ENCODE measurements around the gene TMEM39A.
A peak's percentile ranks its signal among the peaks of the same experiment; 100 is the strongest.

The TMEM39A gene, protein sequence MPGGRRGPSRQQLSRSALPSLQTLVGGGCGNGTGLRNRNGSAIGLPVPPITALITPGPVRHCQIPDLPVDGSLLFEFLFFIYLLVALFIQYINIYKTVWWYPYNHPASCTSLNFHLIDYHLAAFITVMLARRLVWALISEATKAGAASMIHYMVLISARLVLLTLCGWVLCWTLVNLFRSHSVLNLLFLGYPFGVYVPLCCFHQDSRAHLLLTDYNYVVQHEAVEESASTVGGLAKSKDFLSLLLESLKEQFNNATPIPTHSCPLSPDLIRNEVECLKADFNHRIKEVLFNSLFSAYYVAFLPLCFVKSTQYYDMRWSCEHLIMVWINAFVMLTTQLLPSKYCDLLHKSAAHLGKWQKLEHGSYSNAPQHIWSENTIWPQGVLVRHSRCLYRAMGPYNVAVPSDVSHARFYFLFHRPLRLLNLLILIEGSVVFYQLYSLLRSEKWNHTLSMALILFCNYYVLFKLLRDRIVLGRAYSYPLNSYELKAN

DNA sequence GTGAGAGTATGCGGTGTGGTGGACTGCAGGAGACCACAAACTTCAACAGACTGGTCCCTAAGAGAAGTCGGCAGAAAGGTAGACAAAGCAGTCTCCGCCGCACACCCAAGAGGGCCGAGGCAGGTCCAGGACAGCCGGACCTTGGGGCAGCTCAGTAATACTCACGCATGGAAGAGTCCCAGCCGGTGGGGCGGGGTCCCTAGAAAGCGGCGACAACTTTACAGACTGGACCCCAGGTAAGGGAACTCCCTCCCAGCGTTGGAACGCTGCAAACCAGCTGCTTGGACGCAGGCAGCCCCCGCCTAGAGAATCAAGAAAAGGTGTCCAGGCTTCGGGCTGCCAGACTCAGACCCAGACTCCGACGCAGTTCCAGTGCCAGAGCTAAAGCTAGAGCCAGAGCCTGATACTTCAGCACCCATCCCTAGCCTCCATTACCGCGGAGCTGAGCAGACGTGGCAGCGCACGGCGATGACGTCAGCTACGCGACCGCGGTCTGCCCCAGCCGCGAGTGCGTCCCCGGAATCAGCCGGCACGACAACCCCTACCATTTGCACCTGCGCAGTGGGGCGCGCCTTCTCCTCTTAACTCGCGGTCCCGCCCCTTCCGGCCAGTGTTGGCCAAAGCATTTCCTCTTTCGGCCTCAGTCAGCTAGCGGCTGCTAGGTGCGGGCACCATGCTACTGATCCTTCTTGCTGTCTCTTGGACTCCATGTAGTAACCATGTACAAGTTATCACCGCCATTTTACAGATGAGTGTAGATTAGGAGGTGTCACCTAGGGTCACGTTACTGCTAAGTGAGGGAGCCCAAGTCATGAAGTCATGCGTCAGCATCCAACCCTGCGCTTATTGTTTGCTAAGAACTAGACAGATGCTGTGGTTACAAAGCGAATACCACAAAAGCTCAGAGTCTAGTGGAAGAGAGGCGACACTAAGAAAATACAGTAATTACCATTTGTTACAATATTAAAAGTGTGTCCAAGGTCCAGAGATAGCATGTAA lies at the start of gene TMEM39A:
TSS of gene TMEM39A (minus strand) at position 445 of the 999 bp plus-strand sequence. CDS start 1,541 bp downstream, outside the sequence.
- peak; percentile 97 to 99 for DNase-seq (ENCODE audit: low read depth in 2 of 2)

DNA sequence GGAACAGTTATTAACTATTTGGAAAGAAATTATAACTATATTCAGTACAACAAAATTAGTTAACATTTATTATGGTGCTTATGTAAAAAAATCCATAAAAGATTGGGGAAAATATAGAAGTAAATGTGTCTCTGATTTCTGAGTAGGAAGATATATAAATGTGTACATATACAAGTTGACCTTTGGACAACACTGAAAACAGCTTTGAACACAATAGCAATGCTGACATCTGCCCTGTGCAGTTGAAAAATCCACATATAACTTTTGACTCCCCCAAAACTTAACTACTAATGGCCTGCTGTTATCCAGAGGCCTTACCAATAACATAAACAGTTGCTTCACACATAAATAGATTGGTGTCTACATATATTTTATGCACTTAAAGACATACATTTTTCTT lies 47.3 kb upstream of the TMEM39A start:
- DNase-seq (ENCODE audit: low read depth in 2 of 2) = no peak

DNA sequence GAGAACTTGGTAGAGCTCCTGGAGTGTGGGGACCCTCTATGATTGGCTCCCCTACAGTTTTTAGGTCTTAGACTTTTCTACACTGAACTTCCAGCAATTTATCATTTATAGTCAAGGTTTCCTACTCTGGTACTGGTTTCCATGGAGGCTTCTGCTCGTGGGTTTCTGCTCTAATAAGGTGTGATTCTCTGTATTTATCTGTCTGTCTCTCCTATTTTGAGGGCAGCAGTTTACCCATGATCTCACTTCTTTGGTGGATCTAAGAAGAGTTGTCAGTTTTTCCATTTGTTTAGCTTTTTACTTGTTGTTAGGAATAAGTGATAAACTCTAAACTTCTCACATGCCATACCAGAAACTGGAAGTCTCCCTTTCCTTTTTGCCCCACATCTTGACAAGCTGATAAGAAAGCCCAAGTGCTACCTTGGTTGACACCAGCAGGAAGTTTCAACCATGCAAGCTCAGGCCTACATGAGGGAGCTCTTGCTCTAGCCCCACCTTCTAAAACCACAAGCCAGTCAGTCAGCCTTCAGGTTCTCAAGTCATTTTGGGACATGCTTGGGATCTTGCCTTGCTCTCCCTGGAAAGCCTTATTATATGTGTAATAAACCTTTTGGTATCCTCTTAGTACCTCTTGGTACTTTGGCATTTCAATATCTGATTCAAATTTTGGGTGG lies 44.9 kb upstream of the TMEM39A start:
- no peak for DNase-seq (ENCODE audit: low read depth in 2 of 2)

DNA sequence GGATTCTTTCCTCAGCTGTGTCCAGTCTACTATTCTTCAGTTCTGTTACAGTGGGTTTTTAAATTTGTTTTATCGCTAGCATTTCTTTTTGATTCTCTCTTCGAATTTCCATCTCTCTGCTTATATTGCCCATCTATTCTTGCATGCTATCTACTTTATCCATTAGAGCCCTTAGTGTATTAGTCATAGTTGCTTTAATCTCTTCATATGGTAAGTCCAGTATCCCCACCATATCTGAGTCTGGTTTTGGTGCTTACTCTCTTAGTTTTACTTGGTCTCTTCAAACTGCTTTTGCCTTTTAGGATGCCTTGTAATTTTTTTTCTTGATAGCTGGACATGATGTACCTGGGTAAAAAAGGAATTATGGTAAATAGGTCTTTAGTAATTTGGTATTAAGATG lies 44.0 kb upstream of the TMEM39A start:
- no peak for DNase-seq (ENCODE audit: low read depth in 2 of 2)

DNA sequence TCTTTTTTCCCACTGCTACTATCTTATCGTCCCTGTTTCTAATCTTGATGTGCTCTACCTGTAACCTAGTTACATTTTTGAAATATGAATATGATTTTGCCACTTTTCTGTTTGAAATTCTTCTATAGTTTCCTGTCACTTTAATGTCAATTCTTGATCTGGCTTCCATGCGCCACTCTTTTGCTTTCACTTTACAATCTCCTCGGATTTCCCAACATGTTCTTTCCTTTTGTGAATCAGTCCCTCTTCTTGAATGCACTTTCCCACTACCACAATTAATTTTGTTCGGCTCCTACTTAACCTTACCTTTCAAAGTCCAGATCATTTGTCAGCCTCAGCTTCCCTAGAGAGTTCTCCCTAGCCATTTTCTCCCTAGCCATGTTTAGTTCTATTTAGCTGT lies 43.2 kb upstream of the TMEM39A start:
- no peak for DNase-seq (ENCODE audit: low read depth in 2 of 2)

DNA sequence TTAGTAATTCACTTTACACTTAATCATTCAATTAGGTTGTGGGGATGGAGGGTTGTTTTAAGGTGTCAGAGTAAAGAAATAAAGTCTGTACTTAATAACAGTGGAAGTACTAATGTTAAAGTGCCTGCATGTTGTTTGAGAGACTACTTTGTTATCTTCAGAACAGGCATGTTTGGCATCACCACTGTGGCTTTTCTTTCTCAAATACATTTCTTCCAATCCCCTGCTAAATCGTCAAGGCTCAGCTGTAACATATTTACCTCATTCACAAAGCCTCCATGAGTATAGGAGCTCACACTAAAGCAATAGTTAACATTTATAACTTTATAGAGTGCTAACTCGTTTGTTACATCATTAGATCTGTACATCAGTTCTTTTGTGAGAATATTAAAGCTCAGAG lies 37.5 kb upstream of the TMEM39A start:
- DNase-seq (ENCODE audit: low read depth in 2 of 2) = no peak

DNA sequence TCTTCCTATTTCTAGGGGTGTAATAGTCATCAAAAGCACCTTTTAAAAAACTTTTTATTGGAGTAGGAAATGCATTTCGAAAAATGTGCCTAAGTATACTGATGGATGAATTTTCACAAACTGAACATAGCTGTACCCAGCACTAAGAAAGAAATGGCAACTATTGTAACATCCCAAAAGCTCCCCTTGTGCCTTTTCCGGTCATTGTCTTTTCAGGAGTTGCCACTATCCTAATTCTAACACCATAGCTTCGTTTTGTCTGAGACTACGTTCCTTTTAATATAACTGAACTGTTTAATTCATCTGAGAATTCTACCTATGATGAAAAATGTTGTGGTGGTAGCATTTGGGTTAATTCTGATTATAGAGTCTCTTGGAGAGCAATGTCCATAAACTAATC lies 36.9 kb upstream of the TMEM39A start:
- DNase-seq (ENCODE audit: low read depth in 2 of 2) = no peak

DNA sequence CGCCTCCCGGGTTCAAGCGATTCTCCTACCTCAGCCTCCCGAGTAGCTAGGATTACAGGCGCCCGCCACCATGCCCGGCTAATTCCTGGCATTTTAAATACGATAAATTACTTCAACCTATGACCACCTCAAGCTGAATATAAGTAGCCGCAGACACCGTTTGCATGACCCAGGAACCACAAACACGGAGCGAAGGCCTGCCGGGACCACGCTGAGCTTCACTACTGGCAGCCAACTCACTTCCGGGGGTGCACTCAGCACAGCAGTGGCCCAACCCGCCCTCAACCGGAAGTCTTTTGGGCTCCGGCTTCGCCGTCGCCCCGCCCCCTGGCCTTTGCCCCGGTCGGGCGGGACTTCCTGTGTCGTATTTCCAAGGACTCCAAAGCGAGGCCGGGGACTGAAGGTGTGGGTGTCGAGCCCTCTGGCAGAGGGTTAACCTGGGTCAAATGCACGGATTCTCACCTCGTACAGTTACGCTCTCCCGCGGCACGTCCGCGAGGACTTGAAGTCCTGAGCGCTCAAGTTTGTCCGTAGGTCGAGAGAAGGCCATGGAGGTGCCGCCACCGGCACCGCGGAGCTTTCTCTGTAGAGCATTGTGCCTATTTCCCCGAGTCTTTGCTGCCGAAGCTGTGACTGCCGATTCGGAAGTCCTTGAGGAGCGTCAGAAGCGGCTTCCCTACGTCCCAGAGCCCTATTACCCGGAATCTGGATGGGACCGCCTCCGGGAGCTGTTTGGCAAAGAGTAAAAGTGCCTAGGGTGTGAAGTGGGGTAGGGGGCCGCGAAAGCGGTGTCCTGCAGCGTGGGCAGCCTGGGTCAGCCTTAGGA lies 35.0 kb upstream of the TMEM39A start, which contains the start of gene TIMMDC1:
TSS of gene TIMMDC1 (plus strand) at position 362 of the 826 bp plus-strand sequence. CDS start at position 549, 187 bp downstream.
- peak; percentile 95 to 96 for DNase-seq (ENCODE audit: low read depth in 2 of 2)

DNA sequence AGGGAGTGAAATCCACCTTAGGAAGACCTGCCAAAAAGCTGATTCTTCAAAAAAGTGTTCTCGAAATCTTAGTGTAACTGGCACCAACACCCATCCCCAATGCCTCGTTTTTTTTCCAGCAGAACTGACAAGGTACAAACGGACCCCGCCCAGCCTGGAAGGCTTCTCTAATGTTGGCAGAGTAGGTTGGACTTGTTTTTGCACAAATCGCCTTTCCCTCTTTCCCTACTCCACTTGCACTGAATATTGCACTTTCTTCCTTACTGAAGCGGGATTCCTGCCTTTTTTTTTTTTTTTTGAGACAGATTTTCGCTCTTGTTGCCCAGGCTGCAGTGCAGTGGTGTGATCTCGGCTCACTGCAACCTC lies 34.4 kb upstream of the TMEM39A start:
- peak in 1 of 2 donors; percentile 6 for DNase-seq (ENCODE audit: low read depth in 2 of 2)

DNA sequence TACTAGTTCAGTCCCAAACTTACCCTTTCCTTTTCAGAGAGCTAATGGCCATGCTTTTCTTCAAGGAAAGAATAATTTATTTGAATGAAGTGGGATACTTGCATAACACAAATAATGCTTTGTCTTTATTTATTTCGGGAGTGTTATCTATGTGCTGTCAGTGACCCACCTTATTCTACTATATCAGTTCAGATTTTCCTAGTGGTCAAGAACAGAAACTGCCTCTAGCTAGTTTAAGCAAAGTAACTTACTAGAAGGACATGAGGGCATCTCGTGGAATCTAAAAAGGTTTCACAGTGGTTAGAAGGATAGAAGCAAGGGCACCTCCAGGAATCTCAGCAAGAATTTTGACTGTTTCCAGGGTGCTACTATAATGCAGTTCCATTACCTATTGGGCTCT lies 31.2 kb upstream of the TMEM39A start:
- DNase-seq (ENCODE audit: low read depth in 2 of 2) = no peak

DNA sequence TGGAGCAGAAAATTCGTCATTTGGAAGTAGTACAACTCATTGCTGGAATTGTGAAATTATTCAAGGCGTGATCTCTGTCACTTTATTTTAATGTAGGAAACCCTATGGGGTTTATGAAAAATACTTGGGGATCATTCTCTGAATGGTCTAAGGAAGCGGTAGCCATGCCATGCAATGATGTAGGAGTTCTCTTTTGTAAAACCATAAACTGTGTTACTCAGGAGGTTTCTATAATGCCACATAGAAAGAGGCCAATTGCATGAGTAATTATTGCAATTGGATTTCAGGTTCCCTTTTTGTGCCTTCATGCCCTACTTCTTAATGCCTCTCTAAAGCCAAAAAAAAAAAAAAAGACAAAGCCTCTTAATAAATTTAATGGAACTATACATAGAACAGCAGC lies 29.4 kb upstream of the TMEM39A start:
- DNase-seq (ENCODE audit: low read depth in 2 of 2) = no peak

DNA sequence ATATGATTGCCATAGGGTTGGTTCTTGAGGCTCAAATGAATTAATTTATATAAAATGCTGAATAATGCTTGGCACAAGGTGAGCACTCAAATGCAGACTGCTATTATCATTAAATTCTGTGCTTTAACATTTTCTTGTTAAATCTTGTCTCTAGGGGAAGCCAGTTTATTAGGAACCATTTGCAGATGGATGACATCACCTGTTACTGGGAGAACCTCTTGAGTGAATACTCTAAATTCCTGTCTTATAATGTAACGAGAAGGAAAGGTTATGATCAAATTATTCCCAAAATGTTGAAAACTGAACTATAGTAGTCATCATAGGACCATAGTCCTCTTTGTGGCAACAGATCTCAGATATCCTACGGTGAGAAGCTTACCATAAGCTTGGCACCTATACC lies 28.7 kb upstream of the TMEM39A start:
- no peak for DNase-seq (ENCODE audit: low read depth in 2 of 2)

DNA sequence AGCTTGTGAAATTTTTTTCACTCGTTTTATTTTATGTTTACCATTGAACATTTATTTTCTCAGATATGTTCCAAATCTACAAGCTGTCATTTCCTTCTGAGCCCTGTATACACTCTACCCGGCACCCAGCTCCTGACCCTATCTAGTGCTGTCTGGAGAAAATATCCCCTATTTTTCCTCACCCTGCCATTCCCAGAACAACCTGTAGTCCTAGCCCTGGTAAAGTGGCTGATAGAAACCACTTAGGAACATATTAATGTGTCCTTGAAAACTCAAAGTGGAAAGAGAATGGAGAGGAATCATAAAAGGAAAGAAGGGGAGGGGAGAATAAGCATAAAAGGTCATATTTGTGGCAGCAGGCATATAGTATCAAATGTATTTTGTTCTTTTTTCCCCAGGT lies 26.7 kb upstream of the TMEM39A start:
- no peak for DNase-seq (ENCODE audit: low read depth in 2 of 2)

DNA sequence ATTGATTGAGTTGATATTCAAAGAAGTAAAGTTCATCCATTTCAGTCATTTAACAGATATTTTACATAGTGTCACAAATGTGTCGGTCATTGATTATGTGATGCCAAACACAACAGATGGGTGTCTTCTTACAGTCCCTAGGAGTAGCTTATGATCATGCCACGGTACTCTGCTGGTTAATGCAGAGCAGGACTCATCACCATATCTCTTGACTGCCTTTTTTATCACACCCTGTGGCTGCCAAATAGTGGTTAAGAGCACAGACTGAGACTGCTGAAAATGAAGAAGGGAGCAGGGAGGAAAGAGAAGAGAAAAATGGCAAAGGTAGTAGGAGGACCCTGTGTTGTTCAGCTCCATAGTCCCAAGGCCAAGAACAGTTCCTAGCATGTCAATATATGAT lies 22.1 kb upstream of the TMEM39A start:
- no peak for DNase-seq (ENCODE audit: low read depth in 2 of 2)

DNA sequence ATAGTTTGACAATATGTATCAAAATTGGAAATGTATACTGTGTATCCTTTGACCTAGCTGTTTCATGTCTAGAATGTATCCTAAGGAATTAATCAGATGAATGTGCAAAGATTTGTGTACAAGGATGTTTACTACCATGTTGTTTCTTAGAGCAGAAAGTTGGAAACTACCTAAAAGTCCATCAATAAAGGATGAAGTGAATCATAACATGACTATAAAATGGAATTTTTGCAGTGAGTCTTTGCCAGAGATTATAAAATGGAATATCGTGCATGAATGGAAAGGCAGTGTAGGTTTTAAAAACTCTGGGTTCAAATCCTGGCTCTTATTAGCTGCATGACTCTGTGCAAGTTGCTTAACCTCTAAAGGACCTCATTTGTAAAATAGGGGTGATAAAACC lies 19.7 kb upstream of the TMEM39A start:
- DNase-seq (ENCODE audit: low read depth in 2 of 2) = no peak

DNA sequence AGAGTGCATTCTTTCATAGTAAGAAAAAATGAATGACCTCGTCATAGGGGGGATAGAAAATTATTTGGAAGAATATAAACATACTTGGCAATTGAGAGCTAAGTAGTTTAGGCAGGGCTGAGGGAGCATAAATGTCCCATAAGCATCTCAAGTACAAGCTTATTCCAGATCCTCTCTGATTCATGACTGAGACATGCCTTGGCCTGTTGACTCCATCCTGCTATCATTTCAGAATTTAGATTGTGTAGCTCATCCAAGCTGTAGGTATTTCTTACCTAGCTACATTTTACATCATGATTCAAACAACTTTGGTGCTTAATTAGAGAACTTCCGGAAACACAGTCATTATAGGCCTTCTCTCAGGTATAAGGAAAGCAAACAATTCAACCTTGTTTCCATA lies 17.7 kb upstream of the TMEM39A start:
- DNase-seq (ENCODE audit: low read depth in 2 of 2) = no peak

DNA sequence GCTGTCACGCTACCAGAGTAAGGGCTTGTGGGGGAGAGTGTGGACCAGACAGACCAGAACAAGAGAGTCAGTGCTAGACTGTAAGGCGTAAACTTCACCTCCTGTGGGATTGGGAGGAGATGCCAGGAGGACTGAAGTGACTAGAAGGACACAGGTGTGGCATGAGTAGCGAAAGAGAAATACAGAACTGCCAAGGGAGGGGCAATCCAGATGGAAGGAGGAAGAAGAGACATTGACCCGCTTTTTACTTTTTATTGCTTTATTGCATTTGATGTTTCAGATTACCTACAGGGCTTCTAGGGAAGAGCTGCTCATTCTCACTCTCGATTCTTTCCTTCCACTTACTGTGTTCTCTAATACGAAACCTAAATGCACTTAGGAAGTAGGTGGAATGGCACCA lies 7.5 kb upstream of the TMEM39A start:
- DNase-seq (ENCODE audit: low read depth in 2 of 2) = no peak

DNA sequence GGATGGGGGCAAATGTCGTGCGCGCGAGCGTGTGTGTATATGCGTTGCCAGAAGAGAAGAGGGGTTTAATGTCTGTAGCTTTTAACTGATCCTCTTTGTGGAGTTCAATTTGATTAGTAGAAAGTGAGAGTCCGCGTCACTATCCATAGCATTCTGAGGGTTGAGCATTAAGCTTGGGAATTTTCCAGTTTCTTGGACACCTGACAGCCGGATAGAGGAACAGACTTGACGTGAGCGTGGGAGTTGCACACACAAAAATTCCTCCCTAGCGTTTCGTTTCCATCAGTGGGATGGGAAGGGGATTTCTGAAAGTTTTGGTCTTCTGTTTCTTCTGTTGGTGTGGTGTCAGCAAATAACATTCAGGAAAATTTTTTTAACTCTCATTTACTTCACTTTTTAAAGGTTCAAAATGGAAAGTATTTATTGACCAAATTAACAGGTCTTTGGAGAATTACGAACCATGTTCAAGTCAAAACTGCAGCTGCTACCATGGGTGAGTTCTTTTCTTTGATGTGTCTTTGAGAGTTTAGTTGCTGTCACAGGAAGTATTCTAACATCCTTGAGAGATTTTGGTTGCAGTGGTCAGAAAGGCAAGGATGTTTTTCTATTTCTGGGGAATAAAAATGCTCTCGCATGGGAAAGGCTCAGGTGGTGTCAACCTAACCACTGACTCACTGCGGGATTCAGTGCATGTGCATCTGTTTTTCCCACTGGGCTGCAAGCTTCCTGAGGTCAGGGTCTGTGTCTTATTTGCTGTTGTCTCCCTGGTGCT lies 6.2 kb upstream of the TMEM39A start:
- no peak for DNase-seq (ENCODE audit: low read depth in 2 of 2)

DNA sequence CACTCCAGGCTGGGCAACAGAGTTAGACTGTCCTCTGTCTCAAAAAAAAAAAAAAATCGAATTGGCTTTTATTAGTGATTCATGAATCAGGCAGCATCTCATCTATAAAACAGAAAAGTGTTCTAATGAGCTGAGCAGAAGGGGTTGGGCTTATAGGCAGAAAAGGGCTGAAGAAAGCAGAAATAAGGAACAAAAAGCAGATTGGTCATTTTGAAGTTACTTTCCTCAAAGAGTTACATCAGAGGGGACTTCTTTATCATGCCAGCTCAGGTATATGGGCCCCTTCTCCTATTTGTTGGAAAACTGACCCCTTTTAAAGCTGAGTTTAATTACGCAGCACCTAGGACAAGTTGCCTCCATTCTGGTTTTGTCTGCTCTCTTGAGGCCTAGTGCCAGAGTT lies 4.6 kb upstream of the TMEM39A start:
- no peak for DNase-seq (ENCODE audit: low read depth in 2 of 2)

DNA sequence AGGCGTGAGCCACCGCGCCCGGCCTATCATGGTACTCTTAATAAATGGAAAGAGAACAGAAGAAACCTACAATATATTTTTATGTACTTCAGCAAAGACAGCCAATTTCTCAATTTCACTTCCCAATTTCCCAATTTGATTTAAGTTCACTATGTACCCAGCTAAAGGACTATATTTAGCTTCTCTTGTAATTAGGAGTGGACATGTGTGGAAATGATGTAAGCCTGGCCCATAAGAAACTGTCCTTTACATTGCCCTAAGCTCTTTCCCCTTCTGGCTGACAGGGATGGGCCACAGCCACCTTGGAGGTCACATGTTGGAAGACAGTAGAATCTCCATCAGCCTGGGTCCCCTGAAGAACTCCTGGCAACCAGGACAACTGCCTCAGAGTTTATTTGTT lies 6.2 kb downstream of the TMEM39A start:
- DNase-seq (ENCODE audit: low read depth in 2 of 2) = no peak

Data from activated CD4-positive, alpha-beta T cell treated with anti-CD3 and anti-CD28 coated beads for 24 hours (primary cell).